ENCODE data around the gene ATP13A2. TPM values are rescaled to one million over a fixed set of nuclear protein-coding genes. Genes with fewer than 3 reads are reported as not detected.

The ATP13A2 gene
- total RNA-seq, 1 donor from 2014 or later = 39.2 TPM

DNA sequence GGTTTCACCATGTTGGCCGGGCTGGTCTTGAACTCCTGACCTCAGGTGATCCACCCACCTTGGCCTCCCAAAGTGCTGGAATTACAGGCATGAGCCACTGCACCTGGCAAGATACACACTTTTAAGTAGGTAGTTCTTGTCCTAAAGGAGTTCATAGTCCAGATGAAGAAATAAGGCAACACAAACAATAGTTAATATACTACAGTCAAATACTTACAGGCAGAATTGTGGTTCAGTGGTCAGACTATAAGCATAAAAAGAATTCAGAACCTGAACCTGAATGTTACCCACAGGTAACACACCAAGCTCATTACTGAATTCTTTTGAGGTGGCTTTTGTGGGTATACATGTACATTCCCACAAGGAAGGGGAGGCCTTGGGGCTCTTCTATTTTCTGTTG lies 40.3 kb upstream of the ATP13A2 start:
- peaks cover 0 to 18% of the 10 kb centered on the region in 2 donors for H3K36me3 ChIP-seq
- TF ChIP-seq, protein P1, sequence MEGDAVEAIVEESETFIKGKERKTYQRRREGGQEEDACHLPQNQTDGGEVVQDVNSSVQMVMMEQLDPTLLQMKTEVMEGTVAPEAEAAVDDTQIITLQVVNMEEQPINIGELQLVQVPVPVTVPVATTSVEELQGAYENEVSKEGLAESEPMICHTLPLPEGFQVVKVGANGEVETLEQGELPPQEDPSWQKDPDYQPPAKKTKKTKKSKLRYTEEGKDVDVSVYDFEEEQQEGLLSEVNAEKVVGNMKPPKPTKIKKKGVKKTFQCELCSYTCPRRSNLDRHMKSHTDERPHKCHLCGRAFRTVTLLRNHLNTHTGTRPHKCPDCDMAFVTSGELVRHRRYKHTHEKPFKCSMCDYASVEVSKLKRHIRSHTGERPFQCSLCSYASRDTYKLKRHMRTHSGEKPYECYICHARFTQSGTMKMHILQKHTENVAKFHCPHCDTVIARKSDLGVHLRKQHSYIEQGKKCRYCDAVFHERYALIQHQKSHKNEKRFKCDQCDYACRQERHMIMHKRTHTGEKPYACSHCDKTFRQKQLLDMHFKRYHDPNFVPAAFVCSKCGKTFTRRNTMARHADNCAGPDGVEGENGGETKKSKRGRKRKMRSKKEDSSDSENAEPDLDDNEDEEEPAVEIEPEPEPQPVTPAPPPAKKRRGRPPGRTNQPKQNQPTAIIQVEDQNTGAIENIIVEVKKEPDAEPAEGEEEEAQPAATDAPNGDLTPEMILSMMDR (IDR thresholded peaks at IDR 0.05) = no peak
- peaks cover 4 to 17% of the 10 kb centered on the region in 2 donors for H3K4me1 ChIP-seq
- no peak overlapping the region for H3K27ac ChIP-seq
- intact Hi-C loops (cut with DNase I) = loop anchor here (2.0 to 10.0 kb wide), 3 partner anchors 39 to 583 kb away; no protein-coding TSS in a partner anchor
- no peak overlapping the region for H3K4me3 ChIP-seq
- H3K9me3 ChIP-seq = no peaks in the 10 kb centered on the region
- no peaks in the 10 kb centered on the region for H3K27me3 ChIP-seq
- no peak for DNase-seq (ENCODE audit: low spot score in 2 of 2)

DNA sequence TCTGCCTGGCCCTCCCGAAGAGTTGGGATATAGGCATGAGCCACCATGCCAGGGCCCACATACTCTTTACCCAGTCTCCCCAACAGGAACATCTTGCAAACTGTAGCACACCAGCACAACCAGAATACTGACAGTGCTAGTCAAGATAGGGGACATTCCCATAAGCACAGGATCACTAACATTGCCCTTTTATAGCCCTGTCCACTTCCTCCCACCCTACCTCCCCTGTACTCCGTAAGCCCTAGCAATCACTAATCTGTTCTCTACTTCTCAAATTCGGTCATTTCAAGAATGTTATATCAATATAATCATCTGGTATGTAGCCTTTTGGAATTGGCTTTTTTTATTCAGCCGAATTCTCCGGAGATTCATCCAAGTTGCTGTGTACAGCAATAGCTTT lies 36.2 kb upstream of the ATP13A2 start:
- Histone ChIP-seq H3K4me3 (no peak overlapping the region), H3K9me3 (no peaks in the 10 kb centered on the region), H3K27me3 (no peaks in the 10 kb centered on the region), H3K27ac (no peak overlapping the region), H3K36me3 (peaks cover 16 to 37% of the 10 kb centered on the region in 2 donors), H3K4me1 (peaks cover 4 to 18% of the 10 kb centered on the region in 2 donors)
- DNase-seq (ENCODE audit: low spot score in 2 of 2) = no peak
- intact Hi-C loops (cut with DNase I) = no loop called here
- TF ChIP-seq, protein P1 (IDR thresholded peaks at IDR 0.05) = no peak

- Histone ChIP-seq H3K9me3 (no peaks in the 10 kb centered on the region), H3K4me3 (no peak overlapping the region), H3K36me3 (peaks cover 27 to 52% of the 10 kb centered on the region in 2 donors), H3K4me1 (peaks cover 0 to 8% of the 10 kb centered on the region in 2 donors), H3K27ac (peak overlapping the region in 1 of 2 donors; percentile 5), H3K27me3 (no peaks in the 10 kb centered on the region)
- no peak for DNase-seq (ENCODE audit: low spot score in 2 of 2)
- TF ChIP-seq, protein P1 (IDR thresholded peaks at IDR 0.05) = no peak
- intact Hi-C loops (cut with DNase I) = loop anchor here (1.0 kb wide), 2 partner anchors 83 to 95 kb away; no protein-coding TSS in a partner anchor
Measured at GRCh38 chr1:17046334-17046657, 34.6 kb upstream of the ATP13A2 start.

DNA sequence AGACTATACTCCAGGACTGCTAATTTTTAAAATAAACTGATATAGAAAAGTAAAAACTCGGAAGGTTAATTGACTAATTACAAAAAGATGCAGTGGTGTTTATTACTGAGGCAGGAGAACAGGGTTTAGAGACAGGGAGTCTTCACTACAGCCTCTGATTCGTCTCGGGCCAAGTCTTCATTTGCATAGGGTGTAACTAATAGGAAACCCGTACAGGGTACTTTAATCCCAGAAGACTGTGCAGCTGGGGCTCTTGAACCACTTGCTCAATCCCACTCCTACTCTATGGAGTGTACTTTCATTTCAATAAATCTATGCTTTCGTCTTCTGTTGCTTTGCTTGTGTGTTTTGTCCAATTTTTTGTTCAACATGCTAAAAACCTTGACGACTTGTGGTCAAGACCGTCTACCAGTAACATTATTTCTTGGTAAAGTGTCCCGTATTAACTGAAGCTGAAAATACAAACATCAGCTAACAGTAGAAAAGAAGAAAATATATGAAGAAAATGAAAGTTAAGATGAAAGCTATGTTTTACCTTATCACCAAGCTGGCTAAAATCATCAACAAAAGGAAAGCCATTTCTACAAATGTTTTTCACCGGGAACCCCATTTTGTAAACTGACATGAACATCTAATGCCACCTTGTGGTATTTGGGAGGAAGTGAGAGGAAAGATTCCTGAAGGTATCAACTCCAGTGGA lies 34.1 kb upstream of the ATP13A2 start:
- Histone ChIP-seq H3K27me3 (no peaks in the 10 kb centered on the region), H3K9me3 (no peaks in the 10 kb centered on the region), H3K36me3 (peaks cover 32 to 52% of the 10 kb centered on the region in 2 donors), H3K27ac (peak overlapping the region in 1 of 2 donors; percentile 5), H3K4me1 (peaks cover 0 to 5% of the 10 kb centered on the region in 2 donors), H3K4me3 (peak overlapping the region; percentile 6 to 40)
- DNase-seq (ENCODE audit: low spot score in 2 of 2) = no peak
- intact Hi-C loops (cut with DNase I) = loop anchor here (1.0 kb wide), 2 partner anchors 82 to 94 kb away; no protein-coding TSS in a partner anchor
- TF ChIP-seq, protein P1 (IDR thresholded peaks at IDR 0.05) = peak; percentile 71 to 82 (median 81)

DNA sequence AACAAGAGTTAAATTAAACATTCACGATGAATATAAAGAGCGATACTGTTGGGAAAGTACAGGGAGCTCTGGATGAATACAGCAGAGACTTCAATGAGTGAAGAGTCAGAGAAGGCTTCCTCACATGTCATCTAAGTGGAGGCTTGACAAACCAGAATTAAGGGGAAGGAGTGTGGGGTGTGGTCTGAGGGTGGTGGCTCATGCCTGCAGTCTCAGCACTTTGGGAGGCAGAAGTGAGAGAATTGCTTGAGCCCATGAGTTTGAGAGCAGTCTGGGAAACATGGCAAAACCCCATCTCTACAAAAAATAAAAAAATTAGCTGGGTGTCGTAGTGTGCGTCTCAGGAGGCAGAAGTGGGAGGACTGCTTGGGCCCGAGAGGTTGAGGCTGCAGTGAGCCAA lies 33.4 kb upstream of the ATP13A2 start:
- Histone ChIP-seq H3K4me1 (peaks cover 0 to 5% of the 10 kb centered on the region in 2 donors), H3K27ac (no peak overlapping the region), H3K36me3 (peaks cover 38 to 52% of the 10 kb centered on the region in 2 donors), H3K27me3 (no peaks in the 10 kb centered on the region), H3K4me3 (no peak overlapping the region), H3K9me3 (no peaks in the 10 kb centered on the region)
- no peak for DNase-seq (ENCODE audit: low spot score in 2 of 2)
- TF ChIP-seq, protein P1 (IDR thresholded peaks at IDR 0.05) = no peak
- intact Hi-C loops (cut with DNase I) = no loop called here
